SK-MEL-5 (cell line): ENCODE results near the gene RABL6. TPM values are rescaled to one million over a fixed set of nuclear protein-coding genes. Genes with fewer than 3 reads are reported as not detected.

Experiments
- DNase-seq: peaks from one replicate; pipeline ENCODE4 v3.0.0-alpha.2; 2016; ENCODE audit warnings: low read depth, low spot score
- in situ Hi-C: cut with HindIII; loops from 2 replicates; pipeline ENCODE4 v1.10.0; 2016; ENCODE audit warnings: low sequenced_read_pairs, high pct_unique_total_duplicates, low pct_unique_long_range_greater_than_20kb
- total RNA-seq: library from RNA; depleted of rRNA; stranded (reverse); fragments of >200 nt; shearing (Covaris generic); gene quantifications from 2 replicates; pipeline ENCODE4 v1.2.3, GENCODE V29; 2014

RABL6 gene
- total RNA-seq, 1 experiment from 2014 or later = 57.4 TPM

DNA sequence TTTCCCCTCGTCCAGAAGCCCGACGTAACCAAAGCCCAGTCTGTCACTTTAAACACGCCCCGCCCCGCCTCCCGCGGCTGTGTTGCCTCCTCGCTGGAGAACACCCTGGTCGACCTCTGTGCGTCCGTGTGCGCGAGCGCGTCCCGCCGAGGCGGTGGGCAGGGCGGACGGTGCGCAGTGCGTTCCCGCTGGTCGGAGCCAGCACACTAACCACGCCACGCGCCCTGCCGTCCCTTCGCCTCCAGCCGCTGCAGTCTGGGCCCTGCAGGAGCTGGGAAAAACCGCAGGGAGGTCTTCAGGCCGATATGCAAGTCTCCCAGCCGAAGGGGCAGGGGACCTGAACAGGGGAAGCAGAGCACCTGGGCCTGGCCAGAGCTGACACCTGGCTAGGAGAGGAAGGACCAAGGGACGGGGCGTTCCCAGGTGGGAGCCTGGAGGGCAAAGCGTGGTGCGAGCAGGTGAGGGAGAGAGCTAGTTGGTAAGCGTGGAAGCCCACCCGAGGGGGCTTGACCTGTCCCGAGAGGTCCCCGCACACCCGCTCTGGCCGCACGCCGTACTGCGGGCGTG is 40.2 kb downstream of the RABL6 start:
- peak; percentile 89 for DNase-seq
- in situ Hi-C loops = no loop called here

- DNase-seq = peak; percentile 36
- in situ Hi-C loops = no loop called here
These were observed 40.8 kb downstream of the RABL6 start for GRCh38 chr9:136848393-136849037.

DNA sequence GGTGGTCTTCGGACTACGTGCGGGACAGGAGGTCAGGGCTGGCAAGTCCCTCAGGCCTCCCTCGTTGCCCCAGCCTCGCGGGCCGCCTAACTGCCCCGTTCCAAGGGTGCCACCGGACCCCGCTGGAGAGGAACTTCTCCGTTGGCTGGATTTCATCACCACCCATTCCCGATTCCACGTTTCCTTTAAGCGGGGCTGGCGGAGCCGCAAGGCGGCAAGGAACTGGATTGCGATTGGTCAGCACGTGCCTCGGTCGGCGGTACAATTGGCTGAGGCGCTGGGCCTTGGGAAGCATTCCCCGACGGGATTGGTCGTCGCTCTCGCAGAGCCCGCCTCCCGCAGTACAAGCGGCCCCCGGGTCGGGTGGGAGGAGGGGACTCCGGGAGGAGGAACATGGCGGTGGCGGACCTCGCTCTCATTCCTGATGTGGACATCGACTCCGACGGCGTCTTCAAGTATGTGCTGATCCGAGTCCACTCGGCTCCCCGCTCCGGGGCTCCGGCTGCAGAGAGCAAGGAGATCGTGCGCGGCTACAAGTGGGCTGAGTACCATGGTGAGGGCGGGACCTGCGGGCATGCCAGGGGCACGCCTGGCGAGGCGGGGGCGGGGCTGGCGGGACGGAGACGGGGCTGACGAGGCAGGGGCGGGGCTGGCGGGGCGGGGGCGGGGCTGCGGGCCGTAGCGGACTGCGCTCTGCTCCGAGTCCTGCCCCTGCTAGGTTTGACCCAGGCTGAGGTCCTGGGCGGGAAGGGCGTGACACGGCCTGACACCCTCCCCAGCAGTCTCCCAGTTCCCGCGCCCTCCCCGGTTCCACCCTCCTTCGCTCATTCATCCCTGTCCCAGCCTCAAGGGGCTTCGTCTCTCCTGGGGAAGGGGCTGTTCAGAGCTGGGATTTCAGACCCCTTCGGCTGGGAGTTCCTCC is 41.6 kb downstream of the RABL6 start, which contains the start of gene PHPT1:
Gene PHPT1, plus strand, starts transcription at position 372 of the 922 bp plus-strand sequence. Its CDS starts 22 bp downstream, at position 394.
- in situ Hi-C loops = no loop called here
- DNase-seq = peak; percentile 99

GRCh38 chr9:136849960-136850865 is 42.5 kb downstream of the RABL6 start:
- in situ Hi-C loops = no loop called here
- no peak for DNase-seq

DNA sequence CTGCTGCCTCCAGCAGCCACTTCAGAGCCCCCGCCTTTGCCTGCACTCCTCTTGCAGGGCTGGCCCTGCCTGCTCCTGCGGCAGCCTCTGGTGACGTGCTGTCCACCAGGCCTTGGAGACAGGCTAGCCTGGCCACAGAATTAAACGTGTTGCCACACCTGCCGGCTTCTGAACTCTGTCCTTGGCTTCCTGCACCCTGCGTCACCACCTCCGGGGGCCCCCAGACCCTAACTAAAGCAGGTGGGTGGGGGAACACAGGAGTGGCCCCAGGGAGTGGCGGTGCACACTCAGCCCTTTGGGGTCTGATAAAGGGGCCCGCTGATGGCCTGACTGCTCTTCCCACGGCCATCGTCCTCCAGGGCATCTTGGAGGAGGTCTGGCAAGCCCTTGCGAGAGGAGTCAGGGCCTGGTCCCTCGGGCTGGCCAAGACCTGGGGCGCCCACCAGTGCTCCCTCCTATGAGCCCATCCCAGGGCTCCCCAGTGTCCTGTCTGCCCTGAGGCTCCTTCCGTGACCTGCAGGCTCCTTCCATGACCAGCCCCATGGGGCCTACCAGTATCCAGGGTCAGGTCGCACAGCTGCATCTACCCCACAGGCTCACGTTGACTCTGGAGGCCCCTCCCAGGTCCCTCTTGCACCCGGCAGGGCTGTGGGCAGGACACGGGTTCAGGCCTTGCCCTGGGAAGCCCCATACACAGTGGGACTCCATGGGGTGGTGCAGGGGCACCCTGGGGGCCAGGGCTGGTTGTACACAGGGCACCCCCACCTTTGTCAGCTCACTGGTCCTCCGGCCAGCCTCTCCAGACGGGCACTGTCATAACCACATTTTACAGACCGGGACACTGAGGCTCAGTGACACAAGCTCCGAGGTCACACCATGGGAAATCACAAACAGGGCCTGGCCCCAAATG is 43.4 kb downstream of the RABL6 start:
- in situ Hi-C loops = no loop called here
- DNase-seq = no peak

- in situ Hi-C loops = no loop called here
- no peak for DNase-seq
These were observed 44.4 kb downstream of the RABL6 start, which contains the start of gene MAMDC4 for GRCh38 chr9:136851941-136852663. MAMDC4 (plus strand) TSS chr9:136852346; CDS start chr9:136852417, 71 bp downstream.

DNA sequence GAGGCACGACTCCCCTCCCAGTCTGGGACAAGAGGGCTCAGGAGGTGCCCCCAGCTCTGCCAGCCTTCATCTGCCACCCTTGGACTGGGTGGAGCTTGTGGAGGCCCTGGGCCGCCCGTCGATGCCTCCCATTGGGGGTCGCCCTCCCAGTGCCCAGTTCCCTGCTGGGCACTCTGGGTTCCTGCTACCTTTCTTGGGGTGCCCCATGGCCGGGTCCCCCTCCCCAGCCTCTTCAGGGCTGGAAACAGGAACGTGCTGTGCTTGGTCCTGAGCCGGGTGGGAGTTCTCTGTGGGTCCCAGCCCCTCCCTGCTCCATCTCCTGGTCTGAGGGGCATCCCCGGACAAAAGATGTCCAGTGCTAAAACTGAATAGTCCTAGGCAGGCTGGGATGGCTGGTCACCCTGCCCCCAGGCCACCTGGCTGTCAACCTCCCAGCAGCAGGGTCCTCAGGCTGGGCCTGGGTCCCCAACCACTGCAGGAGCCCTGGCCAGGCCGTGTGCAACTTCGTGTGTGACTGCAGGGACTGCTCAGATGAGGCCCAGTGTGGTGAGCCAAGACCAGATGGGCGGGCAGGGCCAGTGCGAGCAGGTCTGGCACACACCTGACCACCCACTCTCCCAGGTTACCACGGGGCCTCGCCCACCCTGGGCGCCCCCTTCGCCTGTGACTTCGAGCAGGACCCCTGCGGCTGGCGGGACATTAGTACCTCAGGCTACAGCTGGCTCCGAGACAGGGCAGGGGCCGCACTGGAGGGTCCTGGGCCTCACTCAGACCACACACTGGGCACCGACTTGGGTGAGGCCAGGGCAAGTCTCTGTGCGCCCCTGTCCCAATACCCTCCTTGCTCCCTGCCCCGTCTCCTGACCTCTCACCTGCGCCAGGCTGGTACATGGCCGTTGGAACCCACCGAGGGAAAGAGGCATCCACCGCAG is 45.2 kb downstream of the RABL6 start:
- DNase-seq = no peak
- in situ Hi-C loops = no loop called here

DNA sequence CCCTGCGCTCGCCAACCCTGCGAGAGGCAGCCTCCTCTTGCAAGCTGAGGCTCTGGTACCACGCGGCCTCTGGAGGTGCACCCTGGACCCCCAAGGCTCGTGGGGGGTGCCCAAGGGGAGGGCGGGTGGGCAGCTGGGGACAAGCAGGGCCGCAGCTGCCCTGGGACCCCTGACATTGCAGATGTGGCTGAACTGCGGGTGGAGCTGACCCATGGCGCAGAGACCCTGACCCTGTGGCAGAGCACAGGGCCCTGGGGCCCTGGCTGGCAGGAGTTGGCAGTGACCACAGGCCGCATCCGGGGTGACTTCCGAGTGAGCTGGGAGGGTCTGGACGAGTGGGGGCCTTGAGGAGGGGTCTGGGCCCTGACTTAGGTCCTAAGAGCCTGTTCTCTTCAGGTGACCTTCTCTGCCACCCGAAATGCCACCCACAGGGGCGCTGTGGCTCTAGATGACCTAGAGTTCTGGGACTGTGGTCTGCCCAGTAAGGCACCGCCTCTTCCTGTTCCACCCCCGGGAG is 45.9 kb downstream of the RABL6 start:
- in situ Hi-C loops = no loop called here
- DNase-seq = no peak

DNA sequence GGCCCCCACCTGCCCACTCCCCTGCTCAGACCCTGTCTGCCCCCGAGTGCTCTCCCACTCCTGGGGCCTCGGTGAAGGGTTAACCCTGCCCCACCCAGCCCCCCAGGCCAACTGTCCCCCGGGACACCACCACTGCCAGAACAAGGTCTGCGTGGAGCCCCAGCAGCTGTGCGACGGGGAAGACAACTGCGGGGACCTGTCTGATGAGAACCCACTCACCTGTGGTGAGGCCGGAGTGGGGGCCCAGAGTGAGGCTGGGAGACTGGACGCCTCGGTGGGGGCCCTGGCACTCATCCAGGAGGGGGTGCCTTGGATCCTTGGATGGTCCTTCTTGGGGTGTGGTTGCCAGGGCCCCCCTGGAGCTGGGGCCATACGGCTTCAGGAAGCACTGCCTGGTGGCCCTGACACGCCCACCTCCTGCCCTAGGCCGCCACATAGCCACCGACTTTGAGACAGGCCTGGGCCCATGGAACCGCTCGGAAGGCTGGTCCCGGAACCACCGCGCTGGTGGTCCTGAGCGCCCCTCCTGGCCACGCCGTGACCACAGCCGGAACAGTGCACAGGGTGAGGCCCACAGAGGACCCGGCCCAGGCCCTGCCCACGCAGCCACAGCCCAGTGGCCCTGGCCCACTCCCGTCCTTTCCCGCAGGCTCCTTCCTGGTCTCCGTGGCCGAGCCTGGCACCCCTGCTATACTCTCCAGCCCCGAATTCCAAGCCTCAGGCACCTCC is 46.5 kb downstream of the RABL6 start:
- DNase-seq = no peak
- in situ Hi-C loops = no loop called here

DNA sequence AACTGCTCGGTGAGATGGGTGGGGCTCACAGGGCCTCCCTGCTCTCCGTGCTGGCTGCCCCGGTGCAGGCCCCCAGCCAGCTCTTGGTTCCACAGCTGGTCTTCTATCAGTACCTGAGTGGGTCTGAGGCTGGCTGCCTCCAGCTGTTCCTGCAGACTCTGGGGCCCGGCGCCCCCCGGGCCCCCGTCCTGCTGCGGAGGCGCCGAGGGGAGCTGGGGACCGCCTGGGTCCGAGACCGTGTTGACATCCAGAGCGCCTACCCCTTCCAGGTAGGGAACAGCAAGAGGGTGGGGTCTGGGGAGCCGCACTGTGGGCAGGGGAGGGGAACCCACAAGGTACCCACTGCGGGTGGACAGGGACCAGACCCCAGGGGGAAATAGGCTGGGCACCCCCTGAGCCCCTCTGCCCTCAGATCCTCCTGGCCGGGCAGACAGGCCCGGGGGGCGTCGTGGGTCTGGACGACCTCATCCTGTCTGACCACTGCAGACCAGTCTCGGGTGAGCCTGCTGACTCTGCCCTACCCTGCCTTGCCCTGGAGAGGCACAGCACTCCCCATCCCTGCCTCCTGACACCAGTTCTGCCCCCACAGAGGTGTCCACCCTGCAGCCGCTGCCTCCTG is 47.2 kb downstream of the RABL6 start:
- in situ Hi-C loops = no loop called here
- DNase-seq = no peak

DNA sequence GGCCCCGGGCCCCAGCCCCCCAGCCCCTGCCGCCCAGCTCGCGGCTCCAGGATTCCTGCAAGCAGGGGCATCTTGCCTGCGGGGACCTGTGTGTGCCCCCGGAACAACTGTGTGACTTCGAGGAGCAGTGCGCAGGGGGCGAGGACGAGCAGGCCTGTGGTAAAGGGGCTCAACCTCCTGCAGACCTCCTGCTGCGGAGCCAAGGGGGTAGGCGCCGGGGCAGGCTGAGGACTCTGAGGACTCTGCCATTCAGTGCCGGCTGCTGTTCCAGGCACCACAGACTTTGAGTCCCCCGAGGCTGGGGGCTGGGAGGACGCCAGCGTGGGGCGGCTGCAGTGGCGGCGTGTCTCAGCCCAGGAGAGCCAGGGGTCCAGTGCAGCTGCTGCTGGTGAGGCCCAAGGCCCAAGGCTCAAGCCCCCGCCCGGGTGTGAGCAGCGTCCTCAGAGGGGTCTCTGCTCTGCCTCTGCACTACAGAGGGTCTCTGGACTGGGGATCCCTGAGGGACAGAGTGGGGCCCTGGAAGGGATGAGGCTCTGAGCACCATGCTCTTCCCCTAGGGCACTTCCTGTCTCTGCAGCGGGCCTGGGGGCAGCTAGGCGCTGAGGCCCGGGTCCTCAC is 47.8 kb downstream of the RABL6 start:
- DNase-seq = no peak
- in situ Hi-C loops = no loop called here

DNA sequence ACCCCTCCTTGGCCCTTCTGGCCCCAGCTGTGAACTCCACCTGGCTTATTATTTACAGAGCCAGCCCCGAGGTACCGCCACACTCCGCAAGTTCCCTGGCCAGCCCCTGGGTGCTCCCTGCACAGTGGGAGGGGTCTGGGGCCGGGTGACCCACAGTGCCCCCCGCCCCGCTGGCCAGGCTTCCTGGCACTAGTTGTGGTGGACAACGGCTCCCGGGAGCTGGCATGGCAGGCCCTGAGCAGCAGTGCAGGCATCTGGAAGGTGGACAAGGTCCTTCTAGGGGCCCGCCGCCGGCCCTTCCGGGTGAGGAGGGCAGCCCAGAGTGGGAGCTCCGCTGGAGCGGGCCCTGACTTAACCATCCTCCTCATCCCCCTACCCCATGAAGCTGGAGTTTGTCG is 48.3 kb downstream of the RABL6 start:
- in situ Hi-C loops = no loop called here
- DNase-seq = no peak

GRCh38 chr9:136856541-136857141 is 48.9 kb downstream of the RABL6 start:
- no peak for DNase-seq
- in situ Hi-C loops = no loop called here
